ENCODE data around the gene MSANTD7. TPM values are rescaled to one million over a fixed set of nuclear protein-coding genes. Genes with fewer than 3 reads are reported as not detected.
"Not testable (repeated sequence)": the region's sequence is repeated elsewhere in the genome, so short reads cannot be mapped to it uniquely, and the experiment has no call there.

MSANTD7 gene
- total and polyA plus RNA-seq, 9 of the 15 experiments (the other 6 are each of a cell fraction or from before 2014, with no cell fraction given): 5.2 to 27.3 (median 23.6) TPM

DNA sequence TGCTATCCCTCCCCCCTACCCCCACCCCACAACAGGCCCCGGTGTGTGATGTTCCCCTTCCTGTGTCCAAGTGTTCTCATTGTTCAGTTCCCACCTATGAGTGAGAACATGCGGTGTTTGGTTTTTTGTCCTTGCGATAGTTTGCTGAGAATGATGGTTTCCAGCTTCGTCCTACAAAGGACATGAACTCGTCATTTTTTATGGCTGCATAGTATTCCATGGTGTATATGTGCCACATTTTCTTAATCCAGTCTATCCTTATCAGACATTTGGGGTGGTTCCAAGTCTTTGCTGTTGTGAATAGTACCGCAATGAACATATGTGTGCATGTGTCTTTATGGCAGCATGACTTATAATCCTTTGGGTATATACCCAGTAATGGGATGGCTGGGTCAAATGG, 26.4 kb downstream of the MSANTD7 start:
- H3K4me2 ChIP-seq (ENCODE audit: insufficient read depth, low read length); H3K9me3 ChIP-seq (replicated peaks; ENCODE audit: control insufficient read depth, insufficient read depth, low read depth, low read length); FAIRE-seq; H3K79me2 ChIP-seq (ENCODE audit: control insufficient read depth, insufficient read depth, low read length); BruUV-seq (replicated peaks); ATAC-seq; intact Hi-C loops (cut with micrococcal nuclease); H3K9ac ChIP-seq (ENCODE audit: insufficient read depth in 1 of 2, low read depth in 2 of 2, low read length in 2 of 2); H3K4me1 ChIP-seq (replicated peaks in 1 of 2; ENCODE audit: control insufficient read depth in 2 of 2, insufficient read depth in 2 of 2, low read length in 2 of 2); H4K20me1 ChIP-seq (replicated peaks; ENCODE audit: control insufficient read depth, insufficient read depth, low read length); H3K27ac ChIP-seq (ENCODE audit: extremely low read depth, low read depth, low read length); H3K9me1 ChIP-seq (ENCODE audit: control insufficient read depth, insufficient read depth, low read length); CTCF ChIA-PET (ENCODE audit: low intra/inter-chr PET ratio); in situ Hi-C loops (cut with MboI); H3K27me3 ChIP-seq (ENCODE audit: control insufficient read depth in 2 of 2, insufficient read depth in 2 of 2, low read length in 2 of 2); DNase-seq (ENCODE audit: extremely low read depth in 1 of 4, low spot score in 3 of 4); H3K4me3 ChIP-seq; H2AFZ ChIP-seq (ENCODE audit: low read depth, low read length): not testable (repeated sequence)
- peak; percentile 49 for TF ChIP-seq ZNF146 (CRISPR knock-in tag; IDR thresholded peaks at IDR 0.05; ENCODE audit: unreplicated experiment)
- H3K36me3 ChIP-seq (ENCODE audit: control insufficient read depth, insufficient read depth, low read length): peaks cover 53% of the 10 kb centered on the region
- POLR2A ChIA-PET: interaction anchor here (1.1 kb wide), 1 partner anchor 14 kb away, joined by 4 read pairs; no protein-coding TSS in a partner anchor
- 93% methylated on average over 4 of the region's 6 CpGs for whole genome bisulfite sequencing (ENCODE audit: insufficient coverage, low coverage, missing lambda C conversion rate)

- ATAC-seq; FAIRE-seq; DNase-seq (ENCODE audit: extremely low read depth in 1 of 4, low spot score in 3 of 4); BruUV-seq (replicated peaks); in situ Hi-C loops (cut with MboI); POLR2A ChIA-PET; H3K27me3 ChIP-seq (ENCODE audit: control insufficient read depth in 2 of 2, insufficient read depth in 2 of 2, low read length in 2 of 2); H3K9ac ChIP-seq (ENCODE audit: insufficient read depth in 1 of 2, low read depth in 2 of 2, low read length in 2 of 2); CTCF ChIA-PET (ENCODE audit: low intra/inter-chr PET ratio); H3K4me2 ChIP-seq (ENCODE audit: insufficient read depth, low read length); H4K20me1 ChIP-seq (replicated peaks; ENCODE audit: control insufficient read depth, insufficient read depth, low read length); H3K27ac ChIP-seq (ENCODE audit: extremely low read depth, low read depth, low read length); H3K79me2 ChIP-seq (ENCODE audit: control insufficient read depth, insufficient read depth, low read length); H3K4me3 ChIP-seq; H3K9me1 ChIP-seq (ENCODE audit: control insufficient read depth, insufficient read depth, low read length); H2AFZ ChIP-seq (ENCODE audit: low read depth, low read length); H3K4me1 ChIP-seq (replicated peaks in 1 of 2; ENCODE audit: control insufficient read depth in 2 of 2, insufficient read depth in 2 of 2, low read length in 2 of 2); intact Hi-C loops (cut with micrococcal nuclease); H3K9me3 ChIP-seq (replicated peaks; ENCODE audit: control insufficient read depth, insufficient read depth, low read depth, low read length): not testable (repeated sequence)
- H3K36me3 ChIP-seq (ENCODE audit: control insufficient read depth, insufficient read depth, low read length): peaks cover 55% of the 10 kb centered on the region
- WGBS (ENCODE audit: insufficient coverage, low coverage, missing lambda C conversion rate): no CpG with 5 or more reads among the region's 3 CpGs
Measured at GRCh38 chr10:14864871-14865270, 26.8 kb downstream of the MSANTD7 start.

Data from K562 (cell line).